OCI-LY1 (cell line): ENCODE measurements around the gene GPBAR1.

ENCODE experiments used
- H2AFZ ChIP-seq: fragments of 200-600 bp; sonication (generic), shearing (Covaris generic); 2 replicates; pipeline ENCODE4 v1.6.0; 2014; ENCODE audit warnings: antibody characterized with exemption, mild to moderate bottlenecking, low read length
- H3F3A ChIP-seq: fragments of 200-600 bp; sonication (generic), shearing (Covaris generic); 2 replicates; pipeline ENCODE4 v1.6.0; 2014; ENCODE audit warnings: mild to moderate bottlenecking, antibody characterized with exemption, low read length, moderate library complexity; ENCODE audit not compliant: insufficient read depth
- H3K27ac ChIP-seq: fragments of 200-600 bp; sonication (generic); 2 replicates; pipeline ENCODE4 v1.5.1; 2014; ENCODE audit warnings: low read length, mixed run types, mild to moderate bottlenecking, low read depth; ENCODE audit not compliant: poor library complexity, severe bottlenecking
- H3K27me3 ChIP-seq: fragments of 200-600 bp; sonication (generic); 2 replicates; pipeline ENCODE4 v1.6.0; 2014; ENCODE audit warnings: antibody characterized with exemption, mild to moderate bottlenecking, low read length, moderate library complexity; ENCODE audit not compliant: insufficient read depth
- H3K36me3 ChIP-seq: fragments of 200-600 bp; sonication (generic); 2 replicates; pipeline ENCODE4 v1.6.1; 2014; ENCODE audit warnings: mild to moderate bottlenecking, antibody characterized with exemption, low read length, moderate library complexity, mixed read lengths; ENCODE audit not compliant: insufficient read depth
- H3K4me1 ChIP-seq: fragments of 200-600 bp; sonication (generic); 2 replicates; pipeline ENCODE4 v1.5.1; 2014; ENCODE audit warnings: mild to moderate bottlenecking, low read length, moderate library complexity; ENCODE audit not compliant: insufficient read depth, severe bottlenecking
- H3K4me2 ChIP-seq: fragments of 200-600 bp; sonication (generic), shearing (Covaris generic); 2 replicates; pipeline ENCODE4 v1.6.1; 2014; ENCODE audit warnings: low read length
- H3K4me3 ChIP-seq: fragments of 200-600 bp; sonication (generic); 2 replicates; pipeline ENCODE4 v1.5.1; 2014; ENCODE audit warnings: low read length, low read depth, mild to moderate bottlenecking, mixed read lengths; ENCODE audit not compliant: poor library complexity, severe bottlenecking
- H3K79me2 ChIP-seq: fragments of 200-600 bp; shearing (Covaris generic); 2 replicates; pipeline ENCODE4 v1.6.1; 2016; ENCODE audit warnings: mixed run types, low read length, mixed read lengths; ENCODE audit not compliant: insufficient read depth
- H3K9ac ChIP-seq: fragments of 200-600 bp; sonication (generic), shearing (Covaris generic); 2 replicates; pipeline ENCODE4 v1.6.1; 2014; ENCODE audit warnings: mild to moderate bottlenecking, low read length, mixed read lengths
- H3K9me2 ChIP-seq: fragments of 200-600 bp; sonication (generic), shearing (Covaris generic); 2 replicates; pipeline ENCODE4 v1.6.1; 2014; ENCODE audit warnings: low read depth, mild to moderate bottlenecking, low read length, mixed read lengths
- H3K9me3 ChIP-seq: fragments of 200-600 bp; shearing (Covaris generic); 2 replicates; pipeline ENCODE4 v1.6.1; 2014; ENCODE audit warnings: low read length, mixed read lengths
- H4K20me1 ChIP-seq: fragments of 200-600 bp; sonication (generic), shearing (Covaris generic); 2 replicates; pipeline ENCODE4 v1.6.0; 2016; ENCODE audit warnings: mild to moderate bottlenecking, low read length; ENCODE audit not compliant: insufficient read depth
- EZH2 ChIP-seq: fragments of 200-600 bp; sonication (generic), shearing (Covaris generic); IDR thresholded peaks from 2 replicates; pipeline ENCODE4 v1.8.0; 2017; ENCODE audit warnings: borderline replicate concordance, mixed run types, mild to moderate bottlenecking, antibody characterized with exemption, low read length, moderate library complexity, mixed read lengths
- TF ChIP-seq, protein P1 (sequence below): fragments of 200-600 bp; sonication (generic), shearing (Covaris generic); IDR thresholded peaks from 2 replicates; pipeline ENCODE4 v1.5.1; 2017; ENCODE audit warnings: mild to moderate bottlenecking, antibody characterized with exemption, low read length, moderate library complexity, mixed read lengths

GPBAR1 gene

DNA sequence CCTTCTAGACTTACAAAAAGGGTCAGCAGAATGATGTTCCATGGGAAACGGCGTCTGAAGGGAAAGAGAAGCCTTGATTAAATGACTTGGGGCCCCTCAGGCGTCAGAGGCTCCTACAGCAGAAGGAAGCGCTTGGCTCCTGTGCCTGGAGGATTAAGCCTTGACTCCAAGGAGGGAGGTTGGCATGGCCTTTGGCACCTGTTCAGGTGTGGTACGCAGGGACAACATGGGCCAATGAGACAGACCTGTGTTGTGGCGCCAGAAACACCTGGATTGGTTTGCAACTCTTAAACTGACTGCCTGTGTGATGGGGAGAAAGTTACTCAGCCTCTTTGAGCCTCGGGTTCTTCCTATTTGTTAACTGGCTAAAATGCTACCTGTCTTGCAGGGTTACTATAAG lies 17.1 kb downstream of the GPBAR1 start:
- Histone ChIP-seq H2AFZ (no peak overlapping the region), H3F3A (no peaks in the 10 kb centered on the region), H3K4me2 (no peak overlapping the region), H3K36me3 (peaks cover 28% of the 10 kb centered on the region; the same call in 1 of the 2 replicates), H3K9ac (no peak overlapping the region), H3K27me3 (no peaks in the 10 kb centered on the region), H3K27ac (no peak overlapping the region), H3K4me3 (no peak overlapping the region), H3K9me3 (no peaks in the 10 kb centered on the region), H3K79me2 (no peaks in the 10 kb centered on the region), H3K9me2 (no peaks in the 10 kb centered on the region), H4K20me1 (no peaks in the 10 kb centered on the region), H3K4me1 (peaks cover 1% of the 10 kb centered on the region)
- TF ChIP-seq EZH2 = no peak
- TF ChIP-seq, protein P1, sequence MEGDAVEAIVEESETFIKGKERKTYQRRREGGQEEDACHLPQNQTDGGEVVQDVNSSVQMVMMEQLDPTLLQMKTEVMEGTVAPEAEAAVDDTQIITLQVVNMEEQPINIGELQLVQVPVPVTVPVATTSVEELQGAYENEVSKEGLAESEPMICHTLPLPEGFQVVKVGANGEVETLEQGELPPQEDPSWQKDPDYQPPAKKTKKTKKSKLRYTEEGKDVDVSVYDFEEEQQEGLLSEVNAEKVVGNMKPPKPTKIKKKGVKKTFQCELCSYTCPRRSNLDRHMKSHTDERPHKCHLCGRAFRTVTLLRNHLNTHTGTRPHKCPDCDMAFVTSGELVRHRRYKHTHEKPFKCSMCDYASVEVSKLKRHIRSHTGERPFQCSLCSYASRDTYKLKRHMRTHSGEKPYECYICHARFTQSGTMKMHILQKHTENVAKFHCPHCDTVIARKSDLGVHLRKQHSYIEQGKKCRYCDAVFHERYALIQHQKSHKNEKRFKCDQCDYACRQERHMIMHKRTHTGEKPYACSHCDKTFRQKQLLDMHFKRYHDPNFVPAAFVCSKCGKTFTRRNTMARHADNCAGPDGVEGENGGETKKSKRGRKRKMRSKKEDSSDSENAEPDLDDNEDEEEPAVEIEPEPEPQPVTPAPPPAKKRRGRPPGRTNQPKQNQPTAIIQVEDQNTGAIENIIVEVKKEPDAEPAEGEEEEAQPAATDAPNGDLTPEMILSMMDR = no peak

DNA sequence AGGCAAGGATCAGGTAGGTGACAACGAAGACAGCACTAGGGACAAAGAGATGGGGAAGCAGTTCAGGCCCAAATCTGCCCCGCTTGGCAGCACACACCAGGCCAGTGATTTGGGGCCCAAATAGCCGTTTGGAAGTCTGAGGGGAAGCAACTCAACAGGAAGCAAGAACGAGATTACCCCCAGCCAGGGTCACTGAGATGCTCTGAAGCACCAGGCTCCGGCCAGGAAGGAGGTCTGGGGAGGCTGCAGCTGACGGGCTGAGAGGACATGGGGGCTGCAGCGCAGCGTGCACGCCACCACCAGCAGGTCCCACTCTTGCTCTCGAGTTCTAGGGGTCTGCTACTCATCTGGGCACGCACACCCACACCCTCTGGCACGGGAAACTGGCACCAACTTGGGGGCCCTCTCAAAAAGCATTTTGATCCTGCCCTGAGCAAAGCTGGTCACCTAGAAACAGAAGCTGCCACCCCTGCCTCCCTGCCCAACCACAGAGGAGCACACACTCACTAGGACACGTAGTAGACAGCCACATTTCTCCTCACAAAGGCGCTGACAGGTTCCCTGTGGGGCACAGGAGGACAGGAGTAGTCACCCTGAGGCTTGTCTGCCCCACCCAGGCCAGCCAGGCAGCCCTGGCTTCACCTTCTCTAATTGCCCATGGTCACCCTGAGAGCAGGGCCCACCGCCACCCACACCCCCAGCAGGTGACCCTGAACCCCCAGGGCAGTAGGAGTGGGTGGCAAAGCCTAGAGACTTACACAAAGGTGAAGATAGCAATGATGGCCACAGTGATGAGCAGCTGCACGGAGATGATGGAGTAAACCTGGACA lies 17.9 kb downstream of the GPBAR1 start:
- no peaks in the 10 kb centered on the region for H3K9me2 ChIP-seq
- TF ChIP-seq, protein P1 = no peak
- no peak for TF ChIP-seq EZH2
- no peak overlapping the region for H2AFZ ChIP-seq
- no peak overlapping the region for H3K9ac ChIP-seq
- no peaks in the 10 kb centered on the region for H3K27me3 ChIP-seq
- no peaks in the 10 kb centered on the region for H3K9me3 ChIP-seq
- no peak overlapping the region for H3K4me2 ChIP-seq
- H3K4me1 ChIP-seq = no peaks in the 10 kb centered on the region
- H3K27ac ChIP-seq = no peak overlapping the region
- peaks cover 26% of the 10 kb centered on the region; the same call in 1 of the 2 replicates for H3K36me3 ChIP-seq
- no peaks in the 10 kb centered on the region for H4K20me1 ChIP-seq
- no peaks in the 10 kb centered on the region for H3F3A ChIP-seq
- no peaks in the 10 kb centered on the region for H3K79me2 ChIP-seq
- no peak overlapping the region for H3K4me3 ChIP-seq

DNA sequence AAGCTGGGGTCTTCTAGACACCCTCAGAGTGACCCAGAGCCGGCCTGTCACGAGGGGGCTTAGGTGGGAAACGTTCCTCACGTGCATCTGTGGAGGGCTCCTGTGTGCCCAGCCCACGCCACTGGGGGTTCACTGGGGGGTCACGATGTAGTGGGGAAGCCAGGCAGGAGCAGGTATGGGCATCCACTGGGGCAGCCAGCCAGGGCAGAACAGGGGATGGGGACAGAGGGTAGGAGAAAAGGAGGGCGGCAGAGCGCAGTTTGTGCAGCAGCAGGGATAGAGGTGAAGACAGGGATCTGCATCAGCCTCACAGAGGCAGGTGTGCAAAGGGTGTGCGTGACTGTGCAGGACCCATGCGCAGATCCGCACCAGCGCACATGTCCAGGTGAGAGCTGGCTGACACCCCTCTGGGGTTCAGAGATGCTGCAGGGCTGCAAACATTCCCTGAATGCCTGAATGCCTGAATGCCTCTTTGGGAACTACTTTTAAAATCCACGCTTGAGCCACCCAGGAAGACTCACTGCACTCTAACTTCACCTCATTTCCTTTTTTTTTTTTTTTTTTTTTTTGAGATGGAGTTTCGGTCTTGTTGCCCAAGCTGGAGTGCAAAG lies 19.6 kb downstream of the GPBAR1 start:
- no peak overlapping the region for H3K4me2 ChIP-seq
- peaks cover 9% of the 10 kb centered on the region; the same call in 1 of the 2 replicates for H3K36me3 ChIP-seq
- no peaks in the 10 kb centered on the region for H3K27me3 ChIP-seq
- no peaks in the 10 kb centered on the region for H3K9me3 ChIP-seq
- H3K27ac ChIP-seq = no peak overlapping the region
- no peak for TF ChIP-seq EZH2
- TF ChIP-seq, protein P1 = no peak
- no peak overlapping the region for H2AFZ ChIP-seq
- no peaks in the 10 kb centered on the region for H3K4me1 ChIP-seq
- no peak overlapping the region for H3K9ac ChIP-seq
- no peaks in the 10 kb centered on the region for H3F3A ChIP-seq
- H4K20me1 ChIP-seq = no peaks in the 10 kb centered on the region
- no peaks in the 10 kb centered on the region for H3K9me2 ChIP-seq
- no peak overlapping the region for H3K4me3 ChIP-seq
- H3K79me2 ChIP-seq = no peaks in the 10 kb centered on the region
